Stimulated activated CD4-positive, alpha-beta T cell treated with anti-CD3 and anti-CD28 coated beads, Interleukin-1b, Interleukin-23, amount 100 ng/mL, for 1 hour (primary cell): ENCODE results near the gene UVRAG.

ENCODE experiments used
- DNase-seq, 2 donors: peaks; one replicate each; pipeline ENCODE4 v3.0.0-alpha.2; 2020; ENCODE audit warnings: low read depth in 2 of 2

Gene UVRAG

GRCh38 chr11:76103460-76103859 is 288.4 kb downstream of the UVRAG start:
- no peak for DNase-seq

GRCh38 chr11:76104285-76104684 is 289.3 kb downstream of the UVRAG start:
- DNase-seq, result no peak

GRCh38 chr11:76105637-76106036 is 290.6 kb downstream of the UVRAG start:
- DNase-seq, result no peak

- DNase-seq, result no peak
Measured at GRCh38 chr11:76107971-76108370, 293.0 kb downstream of the UVRAG start.

GRCh38 chr11:76114238-76114637 is 299.2 kb downstream of the UVRAG start:
- DNase-seq, result no peak

GRCh38 chr11:76115555-76115954 is 300.5 kb downstream of the UVRAG start:
- DNase-seq, result no peak

- DNase-seq, result no peak
Measured at GRCh38 chr11:76119032-76119431, 304.0 kb downstream of the UVRAG start.

- DNase-seq, result no peak
Measured at GRCh38 chr11:76119779-76120178, 304.8 kb downstream of the UVRAG start.

GRCh38 chr11:76120513-76121101 is 305.6 kb downstream of the UVRAG start:
- no peak for DNase-seq

- DNase-seq, result no peak
Measured at GRCh38 chr11:76123248-76123647, 308.2 kb downstream of the UVRAG start.

- no peak for DNase-seq
Measured at GRCh38 chr11:76124905-76125770, 310.1 kb downstream of the UVRAG start.

- DNase-seq, result no peak
Measured at GRCh38 chr11:76129729-76130128, 314.7 kb downstream of the UVRAG start.

- DNase-seq, result no peak
Measured at GRCh38 chr11:76131142-76131541, 316.1 kb downstream of the UVRAG start.

GRCh38 chr11:76131671-76132631 is 316.9 kb downstream of the UVRAG start:
- DNase-seq, result no peak

GRCh38 chr11:76134239-76134638 is 319.2 kb downstream of the UVRAG start:
- DNase-seq, result no peak

- no peak for DNase-seq
Measured at GRCh38 chr11:76135491-76135890, 320.5 kb downstream of the UVRAG start.

- DNase-seq, result no peak
Measured at GRCh38 chr11:76139314-76139713, 324.3 kb downstream of the UVRAG start.

- DNase-seq, result no peak
Measured at GRCh38 chr11:76140912-76141574, 326.0 kb downstream of the UVRAG start.

GRCh38 chr11:76141901-76142588 is 327.0 kb downstream of the UVRAG start:
- no peak for DNase-seq

GRCh38 chr11:76143274-76143673 is 328.3 kb downstream of the UVRAG start:
- no peak for DNase-seq

- DNase-seq, result no peak
Measured at GRCh38 chr11:76147106-76147740, 332.2 kb downstream of the UVRAG start.
